ENCODE results near the gene ZHX3.

The ZHX3 gene

GRCh38 chr20:41300383-41300782, 17.1 kb downstream of the ZHX3 start:
- DNase-seq (ENCODE audit: low spot score): no peak

- no peak for DNase-seq (ENCODE audit: low spot score)
Measured at GRCh38 chr20:41299899-41300298, 17.6 kb downstream of the ZHX3 start.

- no peak for DNase-seq (ENCODE audit: low spot score)
Measured at GRCh38 chr20:41293269-41294037, 24.1 kb downstream of the ZHX3 start.

- no peak for DNase-seq (ENCODE audit: low spot score)
Measured at GRCh38 chr20:41290804-41291389, 26.6 kb downstream of the ZHX3 start.

DNA sequence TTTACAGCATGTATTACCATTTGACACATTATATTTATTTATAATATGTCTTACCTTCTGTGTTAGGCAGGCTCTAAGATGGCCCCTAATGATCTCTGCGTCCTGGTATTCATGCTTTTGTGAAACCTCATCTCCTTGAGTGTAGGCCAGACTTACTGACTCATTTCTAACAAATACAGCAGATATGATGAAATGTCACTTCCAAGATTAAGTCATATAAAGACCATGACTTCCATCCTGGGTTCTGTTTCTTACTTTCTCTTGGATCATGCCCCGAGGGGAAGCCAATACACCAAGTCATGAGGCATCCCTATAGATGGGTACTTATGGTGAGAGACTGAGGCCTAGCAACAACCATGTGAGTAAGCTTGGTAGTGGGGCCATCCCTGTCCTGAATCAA, 30.2 kb downstream of the ZHX3 start:
- no peak for DNase-seq (ENCODE audit: low spot score)

GRCh38 chr20:41286240-41286851, 31.2 kb downstream of the ZHX3 start:
- no peak for DNase-seq (ENCODE audit: low spot score)

DNA sequence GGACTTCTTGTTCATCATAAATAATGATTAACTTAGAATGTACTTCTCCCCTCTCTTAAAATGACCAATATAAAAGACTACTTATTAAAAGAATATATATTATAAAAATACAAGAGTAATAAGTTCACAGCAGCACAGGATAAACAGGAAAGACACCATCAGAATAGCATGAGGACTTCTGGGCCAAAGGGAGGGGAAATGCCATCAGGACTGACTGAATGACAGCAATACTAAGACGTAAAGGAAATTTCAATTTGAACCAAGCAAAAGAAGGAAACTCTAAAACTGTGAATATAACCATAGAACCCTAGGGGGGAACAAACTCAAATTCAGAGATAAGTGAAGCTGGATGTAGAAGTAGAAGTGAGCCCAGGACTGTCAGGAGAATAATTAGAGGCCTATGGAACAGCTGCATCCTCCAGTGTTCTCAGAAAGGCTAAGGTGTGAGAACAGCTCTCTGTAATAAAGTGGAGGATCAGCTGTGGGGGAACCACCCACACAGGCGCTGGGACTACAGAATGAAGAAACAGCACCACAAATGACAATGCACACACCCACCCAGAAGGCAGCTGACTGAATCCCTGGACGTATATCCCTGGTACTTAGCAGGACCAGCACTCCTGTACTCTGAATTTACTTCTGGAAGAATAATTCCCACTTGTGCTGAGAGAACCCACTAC, 37.8 kb downstream of the ZHX3 start:
- DNase-seq (ENCODE audit: low spot score): no peak

GRCh38 chr20:41278936-41279335, 38.6 kb downstream of the ZHX3 start:
- no peak for DNase-seq (ENCODE audit: low spot score)

- no peak for DNase-seq (ENCODE audit: low spot score)
Measured at GRCh38 chr20:41277049-41277448, 40.5 kb downstream of the ZHX3 start.

- no peak for DNase-seq (ENCODE audit: low spot score)
Measured at GRCh38 chr20:41276317-41276751, 41.2 kb downstream of the ZHX3 start.

- no peak for DNase-seq (ENCODE audit: low spot score)
Measured at GRCh38 chr20:41275301-41275731, 42.2 kb downstream of the ZHX3 start.

GRCh38 chr20:41274152-41274551, 43.4 kb downstream of the ZHX3 start:
- DNase-seq (ENCODE audit: low spot score): no peak

DNA sequence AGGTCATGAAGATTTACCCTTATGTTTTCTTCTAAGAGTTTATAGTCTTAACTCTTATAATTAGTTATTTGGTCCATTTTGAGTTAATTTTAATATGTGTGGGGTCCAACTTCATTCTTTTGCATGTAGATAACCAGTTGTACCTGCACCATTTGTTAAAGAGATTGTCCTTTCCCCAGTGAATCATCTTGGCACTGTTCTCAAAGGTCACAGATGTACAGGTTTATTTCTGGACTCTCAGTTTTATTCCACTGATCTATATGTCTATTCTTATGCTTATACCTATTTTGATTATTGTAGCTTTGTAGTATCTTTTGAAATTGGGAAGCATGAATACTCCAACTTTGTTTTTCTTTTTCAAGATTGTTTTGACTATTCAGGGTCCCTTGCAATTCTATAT, 44.1 kb downstream of the ZHX3 start:
- DNase-seq (ENCODE audit: low spot score): no peak

GRCh38 chr20:41272339-41272738, 45.2 kb downstream of the ZHX3 start:
- no peak for DNase-seq (ENCODE audit: low spot score)

GRCh38 chr20:41268917-41269652, 48.4 kb downstream of the ZHX3 start:
- no peak for DNase-seq (ENCODE audit: low spot score)

DNA sequence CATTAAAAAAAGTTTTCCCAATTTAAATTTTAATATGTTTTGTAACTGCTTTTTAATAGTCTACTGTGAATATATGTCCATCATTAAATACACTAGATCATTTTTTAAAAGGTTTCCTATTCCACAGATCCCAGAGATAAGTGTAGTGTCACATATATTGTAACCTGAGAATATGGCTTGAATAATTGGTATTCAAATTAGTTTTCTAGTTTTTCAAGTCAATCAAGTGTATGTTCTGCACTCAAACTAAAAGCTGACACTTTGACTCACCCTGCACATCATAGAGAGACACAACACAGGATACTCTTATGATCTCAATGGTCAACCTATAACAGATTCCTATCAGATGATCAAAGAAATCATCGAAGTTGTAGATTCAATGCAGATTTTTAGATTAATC, 49.1 kb downstream of the ZHX3 start:
- no peak for DNase-seq (ENCODE audit: low spot score)

- no peak for DNase-seq (ENCODE audit: low spot score)
Measured at GRCh38 chr20:41265938-41266337, 51.6 kb downstream of the ZHX3 start.

- no peak for DNase-seq (ENCODE audit: low spot score)
Measured at GRCh38 chr20:41264819-41265218, 52.7 kb downstream of the ZHX3 start.

DNA sequence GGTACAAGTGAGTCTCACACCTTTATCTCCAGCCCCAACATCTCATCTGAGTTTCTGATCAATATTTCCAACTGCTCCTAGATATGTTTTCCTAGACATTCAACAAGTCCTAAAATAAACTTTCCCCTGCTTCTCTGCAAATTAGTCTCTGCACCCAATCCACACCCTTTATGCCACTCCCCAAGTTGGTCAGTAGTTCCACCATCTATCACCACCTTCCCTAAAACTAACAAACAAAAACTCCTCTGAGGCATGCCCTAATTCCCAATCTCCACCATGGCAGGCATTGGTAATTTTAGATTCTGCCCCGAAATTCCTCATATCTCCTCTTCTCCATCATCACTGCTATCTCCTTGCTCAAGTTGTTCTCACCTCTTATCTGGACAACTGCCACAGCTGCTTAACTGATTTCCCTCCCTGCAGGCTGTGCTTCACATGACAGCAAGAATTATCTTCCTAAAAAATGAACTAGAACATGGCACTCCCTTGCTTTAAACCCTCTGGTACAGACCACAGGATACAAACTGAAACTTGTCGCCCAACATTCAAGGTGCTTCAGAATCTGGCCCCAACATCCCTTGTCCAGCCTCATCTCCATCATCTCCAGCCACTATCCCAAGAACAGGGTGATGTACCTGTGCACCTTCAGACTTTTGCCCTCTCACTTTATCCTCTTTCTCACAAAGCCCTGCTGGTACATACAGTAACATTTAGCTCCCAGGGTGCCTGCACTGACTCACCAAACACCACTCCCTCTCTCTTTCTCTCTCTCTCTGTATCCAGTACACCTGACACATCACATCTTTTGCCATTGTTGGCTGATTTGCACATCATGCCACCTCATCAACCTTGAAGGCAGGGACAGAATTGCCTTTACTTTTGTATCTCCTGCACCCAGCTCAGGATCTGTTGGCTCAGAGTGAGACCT, 55.5 kb downstream of the ZHX3 start:
- no peak for DNase-seq (ENCODE audit: low spot score)

GRCh38 chr20:41261260-41261659, 56.3 kb downstream of the ZHX3 start:
- no peak for DNase-seq (ENCODE audit: low spot score)

DNA sequence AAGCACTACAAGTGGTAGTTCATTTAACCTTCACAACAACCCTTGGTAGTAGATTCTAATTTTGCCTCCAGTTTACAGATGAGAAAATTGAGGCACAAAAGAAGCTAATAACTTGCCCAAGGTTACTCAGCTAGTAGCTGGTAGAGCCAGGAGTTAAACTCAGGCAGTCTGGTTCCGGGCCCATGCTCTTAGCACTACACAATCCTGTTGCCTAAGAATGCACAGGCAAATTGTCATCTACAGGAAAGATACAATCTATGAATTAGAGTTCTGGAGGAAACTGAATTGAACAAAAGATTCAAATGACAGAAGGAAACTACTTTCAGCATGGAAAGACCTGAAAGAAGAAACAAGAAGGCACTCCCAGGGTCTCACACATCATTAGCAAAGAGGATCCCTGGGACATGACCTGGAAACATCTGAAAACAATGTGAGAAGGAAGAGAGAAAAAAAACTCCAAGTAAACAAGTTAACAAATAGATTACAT, 56.8 kb downstream of the ZHX3 start:
- no peak for DNase-seq (ENCODE audit: low spot score)

Data from NAMALWA (cell line).